IPS-15b (cell line): ENCODE measurements around the gene UNC13C.

ENCODE experiments used
- H3K27me3 ChIP-seq: one replicate; pipeline ENCODE4 v1.6.1; 2013; ENCODE audit warnings: low read length; ENCODE audit not compliant: control insufficient read depth, insufficient read depth
- H3K36me3 ChIP-seq: one replicate; pipeline ENCODE4 v1.6.1; 2013; ENCODE audit warnings: low read length; ENCODE audit not compliant: control insufficient read depth, insufficient read depth
- H3K4me1 ChIP-seq: one replicate; pipeline ENCODE4 v1.6.1; 2013; ENCODE audit warnings: mild to moderate bottlenecking, low read length; ENCODE audit not compliant: control insufficient read depth, insufficient read depth
- H3K4me3 ChIP-seq: one replicate; pipeline ENCODE4 v1.5.1; 2013; ENCODE audit warnings: low read depth, low read length
- H3K9ac ChIP-seq: one replicate; pipeline ENCODE4 v1.6.1; 2013; ENCODE audit warnings: low read depth, mild to moderate bottlenecking, low read length
- H3K9me3 ChIP-seq: one replicate; pipeline ENCODE4 v1.6.1; 2013; ENCODE audit warnings: mild to moderate bottlenecking, low read length; ENCODE audit not compliant: control insufficient read depth, insufficient read depth

The UNC13C gene

DNA sequence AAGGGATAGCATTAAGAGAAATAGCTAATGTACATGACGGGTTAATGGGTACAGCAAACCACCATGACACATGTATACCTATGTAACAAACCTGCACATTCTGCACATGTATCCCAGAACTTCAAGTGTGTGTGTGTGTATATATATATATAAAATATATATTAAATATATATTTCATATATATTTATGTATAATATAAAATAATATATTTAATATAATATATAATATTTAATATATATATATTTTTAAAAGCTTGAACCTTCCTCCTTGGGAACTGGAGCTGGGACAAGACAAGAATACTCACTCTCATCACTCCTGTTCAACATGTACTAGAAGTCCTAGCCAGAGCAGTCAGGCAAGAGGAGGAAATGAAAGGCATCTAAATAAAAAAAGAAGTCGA lies 149.3 kb downstream of the UNC13C start:
- Histone ChIP-seq H3K9ac (no peak overlapping the region), H3K4me3 (no peak overlapping the region), H3K9me3 (no peaks in the 10 kb centered on the region), H3K4me1 (no peaks in the 10 kb centered on the region), H3K36me3 (no peaks in the 10 kb centered on the region), H3K27me3 (no peaks in the 10 kb centered on the region)

DNA sequence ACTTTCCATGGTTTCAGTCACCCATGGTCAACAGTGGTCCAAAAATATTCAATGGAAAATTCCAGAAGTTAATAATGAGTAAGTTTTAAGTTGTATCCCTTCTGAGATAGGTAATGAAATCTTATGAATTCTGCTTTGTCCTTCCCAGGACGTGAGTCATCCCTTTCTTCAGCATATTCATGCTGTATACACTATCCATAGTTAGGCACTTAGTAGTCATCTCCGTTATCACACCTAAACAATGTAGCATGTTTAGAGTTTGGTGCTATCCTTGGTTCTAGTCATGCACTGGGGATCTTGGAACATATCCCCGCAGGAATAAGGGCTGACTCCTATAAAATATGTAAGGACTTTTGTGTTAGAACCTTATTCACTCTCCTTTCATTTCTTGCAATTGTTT lies 153.2 kb downstream of the UNC13C start:
- H3K4me1 ChIP-seq = no peaks in the 10 kb centered on the region
- no peak overlapping the region for H3K9ac ChIP-seq
- H3K9me3 ChIP-seq = no peaks in the 10 kb centered on the region
- no peaks in the 10 kb centered on the region for H3K36me3 ChIP-seq
- H3K27me3 ChIP-seq = no peaks in the 10 kb centered on the region
- no peak overlapping the region for H3K4me3 ChIP-seq

DNA sequence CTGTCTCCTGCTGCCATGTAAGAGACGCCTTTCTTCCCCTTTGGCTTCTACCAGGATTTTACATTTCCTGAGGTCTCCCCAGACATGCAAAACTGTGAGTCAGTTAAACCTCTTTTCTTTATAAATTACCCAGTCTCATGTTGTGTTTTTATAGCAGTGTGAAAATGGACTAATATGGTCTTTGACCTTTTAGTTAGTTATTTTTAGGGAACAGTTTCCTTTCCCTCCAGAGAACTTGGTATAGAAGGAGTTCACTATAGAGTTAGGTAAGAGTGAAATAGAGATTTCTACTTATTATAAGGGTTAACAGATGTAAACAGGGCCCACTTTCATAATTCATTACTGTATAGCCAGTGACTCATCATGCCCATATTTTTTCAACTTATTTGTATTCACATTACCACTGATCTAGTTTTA lies 170.9 kb downstream of the UNC13C start:
- no peaks in the 10 kb centered on the region for H3K27me3 ChIP-seq
- no peaks in the 10 kb centered on the region for H3K4me1 ChIP-seq
- H3K9me3 ChIP-seq = no peaks in the 10 kb centered on the region
- no peak overlapping the region for H3K9ac ChIP-seq
- H3K4me3 ChIP-seq = no peak overlapping the region
- H3K36me3 ChIP-seq = no peaks in the 10 kb centered on the region

DNA sequence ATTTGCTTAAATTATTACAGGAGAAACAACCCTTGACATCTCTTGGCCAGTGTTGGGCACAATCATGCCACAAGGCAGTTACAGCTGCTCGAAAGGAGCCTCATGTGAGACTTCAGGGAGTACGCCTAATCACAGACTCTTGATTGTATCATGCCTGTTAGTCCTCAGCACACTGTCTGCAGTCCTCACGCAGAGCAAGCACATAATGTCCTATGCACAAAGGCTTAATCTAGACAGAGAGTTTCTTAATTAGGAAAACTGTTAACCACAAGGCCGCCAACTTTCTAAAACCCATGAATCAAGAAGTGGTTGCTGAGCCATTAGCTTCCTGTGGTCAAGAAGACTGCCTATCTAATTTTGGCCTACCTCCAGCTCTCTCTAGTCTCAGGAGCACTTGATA lies 172.0 kb downstream of the UNC13C start:
- H3K4me1 ChIP-seq = no peaks in the 10 kb centered on the region

DNA sequence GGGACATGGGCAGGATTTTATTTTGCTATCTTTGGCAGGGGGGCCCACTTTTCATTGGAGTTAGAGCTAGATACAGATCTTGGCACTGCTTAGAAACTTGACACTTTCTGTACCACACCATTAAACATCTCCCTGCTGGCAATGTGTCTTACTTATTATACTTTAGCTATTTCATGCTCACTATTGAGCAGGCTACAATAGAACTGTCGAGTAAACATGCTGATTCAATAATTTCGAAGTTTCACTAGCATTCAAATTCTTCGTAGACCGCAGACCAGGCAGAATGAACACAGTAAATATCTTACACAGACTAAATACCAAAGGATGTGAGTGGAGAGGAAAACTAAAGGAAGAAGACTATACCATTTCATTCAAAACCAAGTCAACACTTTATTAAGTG lies 180.8 kb downstream of the UNC13C start:
- no peaks in the 10 kb centered on the region for H3K36me3 ChIP-seq
- no peaks in the 10 kb centered on the region for H3K9me3 ChIP-seq
- H3K27me3 ChIP-seq = no peaks in the 10 kb centered on the region
- H3K4me1 ChIP-seq = no peaks in the 10 kb centered on the region
- H3K4me3 ChIP-seq = no peak overlapping the region
- H3K9ac ChIP-seq = no peak overlapping the region

More for the DNA sequence above, 172.0 kb downstream of the UNC13C start:
- Histone ChIP-seq H3K4me3 (no peak overlapping the region), H3K27me3 (no peaks in the 10 kb centered on the region), H3K9ac (no peak overlapping the region), H3K9me3 (no peaks in the 10 kb centered on the region), H3K36me3 (no peaks in the 10 kb centered on the region)

DNA sequence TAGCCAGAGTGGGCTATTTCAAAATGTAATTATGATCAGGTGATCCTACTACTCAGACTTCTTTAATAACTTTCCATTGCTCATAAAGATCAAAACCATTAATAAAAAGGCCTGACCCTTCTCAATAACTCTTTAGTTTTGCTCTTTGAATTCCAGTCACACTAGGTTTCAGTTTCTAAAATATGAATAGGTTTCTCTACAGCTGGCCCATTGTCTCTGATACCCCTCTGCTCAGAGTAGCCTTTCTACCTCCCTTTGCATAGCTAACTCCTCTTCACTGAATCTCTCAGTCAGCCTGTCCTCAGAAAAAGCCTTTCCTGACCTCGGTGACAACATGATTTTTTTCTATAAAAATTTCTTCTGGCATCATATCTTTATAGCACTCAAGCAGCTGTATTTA lies 209.1 kb downstream of the UNC13C start:
- no peaks in the 10 kb centered on the region for H3K36me3 ChIP-seq
- no peak overlapping the region for H3K4me3 ChIP-seq
- H3K9ac ChIP-seq = no peak overlapping the region
- H3K9me3 ChIP-seq = no peaks in the 10 kb centered on the region
- H3K4me1 ChIP-seq = no peaks in the 10 kb centered on the region
- H3K27me3 ChIP-seq = no peaks in the 10 kb centered on the region

DNA sequence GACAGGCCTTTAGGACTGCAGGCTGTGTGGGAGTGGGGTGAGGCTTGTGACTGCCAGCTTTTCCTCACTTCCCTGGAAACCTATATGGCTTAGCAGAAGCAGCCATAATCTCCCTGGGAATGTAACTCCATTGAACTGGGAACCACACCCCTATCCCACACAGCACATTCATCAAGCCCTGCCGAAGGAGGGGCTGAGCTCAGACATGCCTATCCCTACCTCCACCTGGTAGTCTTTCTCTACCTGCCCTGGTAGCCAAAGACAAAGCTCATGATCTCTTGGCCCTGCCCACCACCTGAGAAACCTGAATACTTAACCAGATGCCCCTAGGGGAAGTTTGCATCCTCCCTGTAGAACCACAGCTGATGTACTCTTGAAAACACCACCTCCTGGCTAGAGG lies 219.8 kb downstream of the UNC13C start:
- H3K4me3 ChIP-seq = no peak overlapping the region
- H3K4me1 ChIP-seq = no peaks in the 10 kb centered on the region
- no peaks in the 10 kb centered on the region for H3K36me3 ChIP-seq
- H3K9ac ChIP-seq = no peak overlapping the region
- no peaks in the 10 kb centered on the region for H3K9me3 ChIP-seq
- H3K27me3 ChIP-seq = no peaks in the 10 kb centered on the region

DNA sequence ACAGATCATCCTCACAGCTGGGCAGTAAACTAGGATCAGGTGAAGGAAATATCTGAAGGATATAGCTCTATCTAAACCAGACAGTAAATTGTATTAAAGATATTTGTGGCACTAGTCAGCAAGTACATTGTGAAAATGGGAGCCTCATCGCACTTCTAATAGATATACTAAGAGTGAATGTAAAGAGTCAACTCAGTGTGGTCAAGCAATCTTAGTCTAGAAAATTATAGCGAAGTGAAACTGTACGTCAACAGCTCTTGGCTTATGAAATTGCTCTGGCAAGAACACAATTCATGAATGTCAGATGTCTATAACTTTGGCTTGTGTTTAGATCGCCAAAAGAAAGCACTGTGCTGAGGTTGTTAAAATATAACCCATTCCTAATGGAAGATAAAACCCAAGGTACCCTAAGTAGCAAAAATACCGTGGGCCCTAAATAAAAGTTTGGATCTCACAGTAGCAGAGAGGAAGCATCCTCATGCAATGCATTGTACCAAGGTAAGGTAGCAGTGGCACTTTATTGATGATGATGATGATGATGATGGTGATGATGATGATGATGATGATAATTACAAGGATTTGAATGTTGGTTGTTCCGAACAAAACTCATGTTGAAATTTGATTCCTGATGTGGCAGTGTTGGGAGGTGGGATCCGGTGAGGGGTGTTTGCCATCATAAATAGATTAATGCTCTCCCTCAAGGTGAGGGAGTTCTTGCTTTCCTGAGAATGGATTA lies 228.5 kb downstream of the UNC13C start:
- H3K9ac ChIP-seq = no peak overlapping the region

DNA sequence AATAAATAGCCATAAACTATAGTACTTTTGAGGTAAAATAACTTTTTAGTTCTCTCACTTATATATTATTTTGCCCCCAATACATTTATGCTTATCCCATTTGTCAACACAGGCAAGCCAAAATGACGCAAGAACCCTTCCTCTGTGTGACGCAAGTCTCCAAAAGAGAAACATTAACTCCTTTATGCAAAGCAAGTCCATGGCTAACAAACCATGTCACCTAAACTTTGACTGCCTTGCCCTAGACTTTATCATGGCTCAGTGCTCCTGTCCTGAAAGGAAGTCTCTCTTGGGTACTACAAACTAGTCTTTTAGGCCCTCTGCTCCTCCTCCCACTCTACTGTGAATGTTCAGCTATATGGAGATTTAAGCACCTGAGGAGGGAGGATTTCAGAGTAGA lies 230.5 kb downstream of the UNC13C start:
- no peaks in the 10 kb centered on the region for H3K4me1 ChIP-seq
- H3K9ac ChIP-seq = no peak overlapping the region

More for the DNA sequence above, 228.5 kb downstream of the UNC13C start:
- H3K27me3 ChIP-seq = no peaks in the 10 kb centered on the region
- H3K4me1 ChIP-seq = no peaks in the 10 kb centered on the region
- no peaks in the 10 kb centered on the region for H3K9me3 ChIP-seq
- H3K36me3 ChIP-seq = no peaks in the 10 kb centered on the region
- no peak overlapping the region for H3K4me3 ChIP-seq

DNA sequence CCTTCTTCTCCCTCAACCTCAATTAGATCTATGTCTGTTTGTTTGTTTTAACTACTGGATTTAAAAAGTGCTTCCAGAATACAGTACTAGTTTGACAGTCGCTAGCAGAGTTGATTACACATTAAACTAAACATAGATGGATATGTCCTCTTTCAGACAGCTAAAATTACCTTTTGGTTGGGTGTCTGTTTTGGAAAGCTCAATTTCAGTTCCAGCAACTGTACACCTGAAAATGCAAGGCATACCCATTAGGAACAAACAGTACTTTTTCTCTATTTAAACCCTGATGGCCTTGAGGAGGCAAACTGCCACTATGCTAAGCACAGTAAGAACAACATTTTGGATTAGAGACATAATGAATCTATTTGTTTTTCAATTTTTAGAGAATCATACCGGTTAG lies 234.4 kb downstream of the UNC13C start:
- H3K27me3 ChIP-seq = no peaks in the 10 kb centered on the region
- no peaks in the 10 kb centered on the region for H3K4me1 ChIP-seq
- H3K4me3 ChIP-seq = no peak overlapping the region
- no peak overlapping the region for H3K9ac ChIP-seq
- no peaks in the 10 kb centered on the region for H3K9me3 ChIP-seq
- H3K36me3 ChIP-seq = no peaks in the 10 kb centered on the region

More for the DNA sequence above, 230.5 kb downstream of the UNC13C start:
- H3K4me3 ChIP-seq = no peak overlapping the region
- no peaks in the 10 kb centered on the region for H3K36me3 ChIP-seq
- H3K9me3 ChIP-seq = no peaks in the 10 kb centered on the region
- H3K27me3 ChIP-seq = no peaks in the 10 kb centered on the region

DNA sequence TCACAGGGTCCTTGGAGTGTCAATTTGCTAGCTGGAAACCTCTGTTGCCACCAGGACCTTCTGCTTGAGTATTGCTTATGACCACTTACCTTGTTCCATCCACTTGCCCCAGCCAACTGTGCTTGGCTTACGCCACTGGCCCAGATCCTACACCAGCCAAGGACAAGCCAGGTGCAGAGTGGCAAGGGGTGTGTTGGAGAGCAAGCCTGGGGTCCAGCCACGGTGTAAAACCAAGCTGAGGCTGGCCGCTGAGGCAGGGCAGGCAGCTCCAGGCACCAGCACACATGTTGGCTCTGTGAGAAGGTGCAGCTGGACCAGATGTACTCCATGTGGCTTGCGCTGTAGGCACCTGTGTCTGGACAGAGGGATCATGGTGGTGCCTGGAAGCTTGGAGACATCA lies 248.2 kb downstream of the UNC13C start:
- Histone ChIP-seq H3K36me3 (no peaks in the 10 kb centered on the region), H3K27me3 (no peaks in the 10 kb centered on the region), H3K4me1 (no peaks in the 10 kb centered on the region), H3K9ac (no peak overlapping the region), H3K4me3 (no peak overlapping the region), H3K9me3 (no peaks in the 10 kb centered on the region)

DNA sequence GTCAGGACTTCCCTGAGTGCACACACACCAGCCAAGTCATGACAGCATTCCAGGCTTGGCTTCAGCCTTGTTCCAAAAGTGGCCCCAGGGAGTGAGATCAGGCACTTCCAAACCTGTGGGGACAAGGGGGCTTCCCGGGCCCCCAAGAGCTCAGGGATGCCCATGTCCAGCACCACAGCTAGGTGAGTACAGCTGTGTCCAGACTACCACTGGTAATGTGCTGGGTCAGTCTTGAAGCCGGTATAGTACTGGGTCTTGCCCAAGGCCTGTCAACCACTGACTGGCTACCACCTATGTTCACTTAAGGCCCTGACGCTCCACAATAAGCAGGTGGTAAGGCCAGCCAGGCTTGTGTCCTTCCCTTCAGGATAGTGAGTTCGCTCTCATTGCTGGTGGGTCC lies 249.3 kb downstream of the UNC13C start:
- no peaks in the 10 kb centered on the region for H3K4me1 ChIP-seq
- no peaks in the 10 kb centered on the region for H3K27me3 ChIP-seq
- no peaks in the 10 kb centered on the region for H3K9me3 ChIP-seq
- H3K4me3 ChIP-seq = no peak overlapping the region
- no peak overlapping the region for H3K9ac ChIP-seq
- no peaks in the 10 kb centered on the region for H3K36me3 ChIP-seq
